Osteoblast (primary cell): Measurements from ENCODE around the gene NANOS1. TPM values are rescaled to one million over a fixed set of nuclear protein-coding genes. Genes with fewer than 3 reads are reported as not detected.
A peak's percentile ranks its signal among the peaks of the same experiment; 100 is the strongest.

Experiments used
- DNase-seq: peaks from one replicate; pipeline ENCODE4 v3.0.0; 2011; ENCODE audit warnings: low spot score, mixed read lengths; ENCODE audit not compliant: insufficient read length; ENCODE audit errors: missing footprints
- H2AFZ ChIP-seq: 2 replicates; pipeline ENCODE4 v1.6.0; 2011; ENCODE audit warnings: mild to moderate bottlenecking, low read length
- H3K27ac ChIP-seq: 2 replicates; pipeline ENCODE4 v1.5.1; 2011; ENCODE audit warnings: mild to moderate bottlenecking, low read depth, low read length, moderate library complexity
- H3K27me3 ChIP-seq: 2 replicates; pipeline ENCODE4 v1.6.0; 2012; ENCODE audit warnings: mild to moderate bottlenecking, control low read depth, inconsistent platforms, low read length, moderate library complexity; ENCODE audit not compliant: insufficient read depth
- H3K36me3 ChIP-seq: 2 replicates; pipeline ENCODE4 v1.5.1; 2011; ENCODE audit warnings: mild to moderate bottlenecking, low read length, control low read depth, moderate library complexity; ENCODE audit not compliant: insufficient read depth
- H3K4me1 ChIP-seq: 2 replicates; pipeline ENCODE4 v1.5.1; 2011; ENCODE audit warnings: mild to moderate bottlenecking, low read length, control low read depth, moderate library complexity; ENCODE audit not compliant: insufficient read depth
- H3K4me2 ChIP-seq: 2 replicates; pipeline ENCODE4 v1.6.0; 2011; ENCODE audit warnings: mild to moderate bottlenecking, low read length; ENCODE audit not compliant: insufficient read depth
- H3K4me3 ChIP-seq: fragments of 200-600 bp; sonication (generic); 3 replicates; pipeline ENCODE4 v1.5.1; 2012; ENCODE audit warnings: mild to moderate bottlenecking, low read length, inconsistent platforms; ENCODE audit not compliant: insufficient read depth
- H3K79me2 ChIP-seq: 2 replicates; pipeline ENCODE4 v1.6.0; 2012; ENCODE audit warnings: mild to moderate bottlenecking, low read length, control low read depth, inconsistent platforms; ENCODE audit not compliant: insufficient read depth
- H3K9me3 ChIP-seq: 2 replicates; pipeline ENCODE4 v1.5.1; 2011; ENCODE audit warnings: low read depth, low read length, control low read depth
- H4K20me1 ChIP-seq: 2 replicates; pipeline ENCODE4 v1.6.0; 2012; ENCODE audit warnings: mild to moderate bottlenecking, low read length, control low read depth; ENCODE audit not compliant: insufficient read depth
- CTCF ChIP-seq: IDR thresholded peaks from 2 replicates; pipeline ENCODE4 v1.5.1; 2011; ENCODE audit warnings: mild to moderate bottlenecking, low read depth, low read length, moderate library complexity; ENCODE audit errors: extremely low read depth
- total RNA-seq: library from RNA; depleted of rRNA; stranded (reverse); fragments of >200 nt; gene quantifications from 2 replicates; pipeline ENCODE4 v1.2.3, GENCODE V29; 2012

The NANOS1 gene
- total RNA-seq, result 1.1 and 1.2 TPM in 2 replicates

- Histone ChIP-seq H3K27me3 (no peaks in the 10 kb centered on the region), H2AFZ (no peak within 1 kb of the TSS), H3K4me2 (peak within 1 kb of the TSS; percentile 82), H3K27ac (no peak within 1 kb of the TSS), H3K9me3 (no peaks in the 10 kb centered on the region), H3K4me1 (peaks cover 22% of the 10 kb centered on the region), H3K79me2 (peaks cover 2% of the 10 kb centered on the region), H3K4me3 (peak within 1 kb of the TSS; percentile 63), H4K20me1 (peaks cover 25% of the 10 kb centered on the region), H3K36me3 (peaks cover 15% of the 10 kb centered on the region)
- no peak for DNase-seq
- TF ChIP-seq CTCF, result no peak
These were observed at the start of gene NANOS1 for GRCh38 chr10:119029613-119030420. NANOS1 (plus strand) TSS chr10:119029714; CDS start chr10:119029802, 88 bp downstream.

- Histone ChIP-seq H3K9me3 (no peaks in the 10 kb centered on the region), H4K20me1 (no peaks in the 10 kb centered on the region), H3K4me1 (no peaks in the 10 kb centered on the region), H3K36me3 (no peaks in the 10 kb centered on the region), H3K4me3 (no peak overlapping the region), H3K27ac (no peak overlapping the region), H2AFZ (no peak overlapping the region), H3K79me2 (no peaks in the 10 kb centered on the region), H3K27me3 (peaks cover 6% of the 10 kb centered on the region), H3K4me2 (no peak overlapping the region)
- TF ChIP-seq CTCF, result no peak
- DNase-seq, result no peak
These were observed 49.2 kb upstream of the NANOS1 start for GRCh38 chr10:118980135-118980865.

- Histone ChIP-seq H3K4me3 (no peak overlapping the region), H3K27ac (no peak overlapping the region), H3K4me1 (no peaks in the 10 kb centered on the region), H3K4me2 (no peak overlapping the region), H4K20me1 (no peaks in the 10 kb centered on the region), H2AFZ (no peak overlapping the region), H3K36me3 (no peaks in the 10 kb centered on the region), H3K9me3 (no peaks in the 10 kb centered on the region), H3K79me2 (no peaks in the 10 kb centered on the region), H3K27me3 (peaks cover 4% of the 10 kb centered on the region)
- TF ChIP-seq CTCF, result no peak
- DNase-seq, result no peak
These were observed 48.6 kb upstream of the NANOS1 start for GRCh38 chr10:118980870-118981269.

GRCh38 chr10:118981946-118982345 is 47.6 kb upstream of the NANOS1 start:
- no peak overlapping the region for H3K4me3 ChIP-seq
- H3K27ac ChIP-seq, result no peak overlapping the region
- H3K4me2 ChIP-seq, result no peak overlapping the region
- H3K9me3 ChIP-seq, result no peaks in the 10 kb centered on the region
- no peaks in the 10 kb centered on the region for H4K20me1 ChIP-seq
- no peak for TF ChIP-seq CTCF
- no peaks in the 10 kb centered on the region for H3K36me3 ChIP-seq
- no peaks in the 10 kb centered on the region for H3K4me1 ChIP-seq
- H3K27me3 ChIP-seq, result peaks cover 3% of the 10 kb centered on the region
- H3K79me2 ChIP-seq, result no peaks in the 10 kb centered on the region
- no peak overlapping the region for H2AFZ ChIP-seq
- DNase-seq, result no peak
